MM.1S (cell line): ENCODE measurements around the gene MOB3B.

Source experiments
- DNase-seq: peaks from one replicate; pipeline ENCODE4 v3.0.0-alpha.2; 2015
- H2AFZ ChIP-seq: fragments of 300-600 bp; sonication (generic); 2 replicates; pipeline ENCODE4 v1.6.0; 2016; ENCODE audit warnings: antibody characterized with exemption, low read length
- H3F3A ChIP-seq: fragments of 300-600 bp; sonication (generic); 2 replicates; pipeline ENCODE4 v1.6.1; 2016; ENCODE audit warnings: mild to moderate bottlenecking, antibody characterized with exemption, low read length, moderate library complexity, mixed read lengths; ENCODE audit not compliant: insufficient read depth
- H3K27ac ChIP-seq: fragments of 300-600 bp; sonication (generic); 2 replicates; pipeline ENCODE4 v1.5.1; 2016; ENCODE audit warnings: mild to moderate bottlenecking, low read length
- H3K27me3 ChIP-seq: fragments of 300-600 bp; sonication (generic); replicated peaks from 2 replicates; pipeline ENCODE4 v1.6.0; 2016; ENCODE audit warnings: low read length; ENCODE audit not compliant: insufficient read depth
- H3K36me3 ChIP-seq: fragments of 300-600 bp; sonication (generic); replicated peaks from 2 replicates; pipeline ENCODE4 v1.6.1; 2016; ENCODE audit warnings: mild to moderate bottlenecking, low read length, mixed read lengths; ENCODE audit not compliant: insufficient read depth
- H3K4me1 ChIP-seq: fragments of 300-600 bp; sonication (generic); 2 replicates; pipeline ENCODE4 v1.6.1; 2016; ENCODE audit warnings: low read length, mixed read lengths
- H3K4me2 ChIP-seq: fragments of 300-600 bp; sonication (generic); 2 replicates; pipeline ENCODE4 v1.6.0; 2016; ENCODE audit warnings: low read depth, low read length
- H3K4me3 ChIP-seq: fragments of 300-600 bp; sonication (generic); 2 replicates; pipeline ENCODE4 v1.5.1; 2016; ENCODE audit warnings: low read length, mixed read lengths
- H3K79me2 ChIP-seq: fragments of 300-600 bp; sonication (generic); 2 replicates; pipeline ENCODE4 v1.6.1; 2016; ENCODE audit warnings: mixed run types, low read length, mixed read lengths
- H3K9ac ChIP-seq: fragments of 300-600 bp; sonication (generic); 2 replicates; pipeline ENCODE4 v1.6.1; 2016; ENCODE audit warnings: low read length, mixed read lengths
- H3K9me2 ChIP-seq: fragments of 300-600 bp; sonication (generic); replicated peaks from 2 replicates; pipeline ENCODE4 v1.6.1; 2016; ENCODE audit warnings: mild to moderate bottlenecking, low read length, mixed read lengths; ENCODE audit not compliant: insufficient read depth
- H3K9me3 ChIP-seq: fragments of 300-600 bp; sonication (generic); replicated peaks from 2 replicates; pipeline ENCODE4 v1.6.1; 2016; ENCODE audit warnings: mild to moderate bottlenecking, low read length, mixed read lengths; ENCODE audit not compliant: insufficient read depth
- H4K20me1 ChIP-seq: fragments of 300-600 bp; sonication (generic); 2 replicates; pipeline ENCODE4 v1.6.1; 2016; ENCODE audit warnings: mild to moderate bottlenecking, low read length, moderate library complexity, mixed read lengths; ENCODE audit not compliant: insufficient read depth
- EZH2 ChIP-seq: fragments of 300-600 bp; sonication (generic); optimal IDR thresholded peaks from 2 replicates; pipeline ENCODE3; 2017; ENCODE audit warnings: low read depth, mild to moderate bottlenecking, antibody characterized with exemption, low read length, mixed read lengths
- EZH2phosphoT487 ChIP-seq: fragments of 300-600 bp; sonication (generic); IDR thresholded peaks from 2 replicates; pipeline ENCODE4 v1.6.1; 2018; ENCODE audit warnings: antibody characterized with exemption, low read length
- TF ChIP-seq, protein P1 (sequence below): fragments of 300-600 bp; sonication (generic); IDR thresholded peaks from 2 replicates; pipeline ENCODE4 v1.5.1; 2016; ENCODE audit warnings: antibody characterized with exemption, low read length, mixed read lengths

The MOB3B gene

DNA sequence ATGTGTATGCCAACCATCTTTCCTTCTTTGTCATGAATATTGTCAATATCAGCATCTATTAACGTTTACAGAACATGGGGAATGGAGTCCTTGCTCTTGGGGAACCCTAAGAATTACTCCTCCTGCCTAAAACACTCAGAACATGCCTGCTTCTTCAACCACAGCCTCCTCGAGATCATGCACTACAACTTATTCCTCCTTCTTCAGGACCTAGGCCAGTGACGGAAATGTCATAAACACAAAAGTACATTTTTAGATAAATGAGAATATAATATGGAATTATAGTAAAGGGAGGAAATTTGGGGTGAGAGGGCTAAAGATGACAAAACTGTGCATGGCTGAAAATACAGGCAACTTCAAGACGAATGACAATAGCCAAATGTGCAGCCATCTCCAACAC is 8.6 kb downstream of the MOB3B start:
- TF ChIP-seq, protein P1, sequence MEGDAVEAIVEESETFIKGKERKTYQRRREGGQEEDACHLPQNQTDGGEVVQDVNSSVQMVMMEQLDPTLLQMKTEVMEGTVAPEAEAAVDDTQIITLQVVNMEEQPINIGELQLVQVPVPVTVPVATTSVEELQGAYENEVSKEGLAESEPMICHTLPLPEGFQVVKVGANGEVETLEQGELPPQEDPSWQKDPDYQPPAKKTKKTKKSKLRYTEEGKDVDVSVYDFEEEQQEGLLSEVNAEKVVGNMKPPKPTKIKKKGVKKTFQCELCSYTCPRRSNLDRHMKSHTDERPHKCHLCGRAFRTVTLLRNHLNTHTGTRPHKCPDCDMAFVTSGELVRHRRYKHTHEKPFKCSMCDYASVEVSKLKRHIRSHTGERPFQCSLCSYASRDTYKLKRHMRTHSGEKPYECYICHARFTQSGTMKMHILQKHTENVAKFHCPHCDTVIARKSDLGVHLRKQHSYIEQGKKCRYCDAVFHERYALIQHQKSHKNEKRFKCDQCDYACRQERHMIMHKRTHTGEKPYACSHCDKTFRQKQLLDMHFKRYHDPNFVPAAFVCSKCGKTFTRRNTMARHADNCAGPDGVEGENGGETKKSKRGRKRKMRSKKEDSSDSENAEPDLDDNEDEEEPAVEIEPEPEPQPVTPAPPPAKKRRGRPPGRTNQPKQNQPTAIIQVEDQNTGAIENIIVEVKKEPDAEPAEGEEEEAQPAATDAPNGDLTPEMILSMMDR, result no peak
- no peak for TF ChIP-seq EZH2
- H3K36me3 ChIP-seq, result no peaks in the 10 kb centered on the region
- no peaks in the 10 kb centered on the region for H3K9me2 ChIP-seq
- no peak overlapping the region for H3K27ac ChIP-seq
- no peak overlapping the region for H3K9ac ChIP-seq
- no peaks in the 10 kb centered on the region for H3F3A ChIP-seq
- no peaks in the 10 kb centered on the region for H3K9me3 ChIP-seq
- no peak overlapping the region for H2AFZ ChIP-seq
- no peaks in the 10 kb centered on the region for H3K4me1 ChIP-seq
- no peak overlapping the region for H3K4me3 ChIP-seq
- H4K20me1 ChIP-seq, result no peaks in the 10 kb centered on the region
- no peak overlapping the region for H3K4me2 ChIP-seq
- no peak for DNase-seq
- H3K27me3 ChIP-seq, result no peaks in the 10 kb centered on the region
- H3K79me2 ChIP-seq, result no peaks in the 10 kb centered on the region

DNA sequence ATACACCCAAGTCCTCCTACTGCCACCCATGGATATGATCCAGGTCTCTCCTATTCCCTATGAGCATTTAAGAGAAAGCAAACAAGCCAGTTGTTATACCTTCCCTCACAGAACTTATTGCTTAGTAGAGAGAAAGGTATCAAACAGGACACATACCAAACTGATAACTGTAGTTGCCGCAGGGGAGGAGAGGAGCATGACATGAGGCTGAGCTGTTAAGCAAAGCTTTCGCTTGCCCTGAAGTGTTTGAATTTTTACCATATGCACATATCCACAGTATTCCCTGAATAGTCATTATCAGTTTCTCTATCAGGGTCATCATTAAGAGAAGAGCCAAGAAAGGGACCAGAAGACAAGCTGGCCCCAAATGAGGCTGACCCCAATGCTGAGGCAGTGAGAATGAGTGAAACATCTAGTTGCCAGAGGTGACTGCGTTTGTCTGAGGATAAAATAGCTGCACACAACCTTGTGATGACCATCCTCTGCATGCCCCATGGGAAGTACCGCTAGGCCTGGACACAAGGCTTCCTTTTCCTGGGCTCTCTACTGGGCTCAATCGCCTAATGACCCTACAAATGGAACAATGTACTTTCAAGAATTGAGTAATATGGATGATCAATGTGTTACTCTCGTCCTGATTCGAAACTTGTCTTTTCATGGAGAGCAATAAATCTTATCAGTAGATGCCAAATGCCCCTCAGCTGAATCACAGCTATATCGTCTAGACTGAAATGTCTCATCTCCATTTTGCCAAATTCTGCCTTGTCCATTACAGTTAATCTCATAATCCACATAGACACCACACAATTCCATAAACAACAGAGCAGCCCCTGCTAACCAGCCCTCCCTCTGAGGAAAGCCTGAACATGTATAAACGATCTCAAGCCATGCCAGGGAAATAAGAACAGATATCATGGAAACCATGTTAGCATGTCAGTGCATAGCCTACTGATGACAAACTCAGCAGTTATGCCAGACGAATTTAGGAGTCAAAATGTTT is 9.8 kb downstream of the MOB3B start:
- Histone ChIP-seq H3F3A (no peaks in the 10 kb centered on the region), H3K27me3 (no peaks in the 10 kb centered on the region), H3K36me3 (no peaks in the 10 kb centered on the region), H3K4me1 (no peaks in the 10 kb centered on the region), H4K20me1 (no peaks in the 10 kb centered on the region), H3K27ac (no peak overlapping the region), H2AFZ (no peak overlapping the region), H3K9me2 (no peaks in the 10 kb centered on the region), H3K4me3 (no peak overlapping the region), H3K79me2 (no peaks in the 10 kb centered on the region), H3K9ac (no peak overlapping the region), H3K9me3 (no peaks in the 10 kb centered on the region), H3K4me2 (no peak overlapping the region)
- no peak for TF ChIP-seq EZH2
- no peak for TF ChIP-seq EZH2phosphoT487
- TF ChIP-seq, protein P1, result no peak
- no peak for DNase-seq

DNA sequence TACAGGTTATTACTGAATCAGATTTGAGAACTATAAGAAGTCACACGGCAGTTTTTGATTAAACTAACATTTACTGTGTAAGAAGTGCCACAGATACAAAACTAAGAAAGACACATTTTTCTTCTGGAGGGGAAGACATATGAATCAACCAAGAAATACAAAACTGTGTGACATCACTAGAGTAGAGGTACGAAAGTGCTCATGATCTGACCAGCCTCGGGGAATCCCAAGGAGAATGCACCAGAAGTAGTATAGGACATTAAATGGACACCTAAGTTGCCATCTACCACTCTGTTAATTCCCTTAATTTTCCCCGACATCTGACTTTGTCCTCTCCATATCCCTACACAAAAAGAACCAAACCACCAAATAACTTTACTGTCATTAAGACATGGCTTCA is 10.8 kb downstream of the MOB3B start:
- H3K4me1 ChIP-seq, result no peaks in the 10 kb centered on the region
- no peaks in the 10 kb centered on the region for H3K9me2 ChIP-seq
- no peaks in the 10 kb centered on the region for H4K20me1 ChIP-seq
- no peak overlapping the region for H3K27ac ChIP-seq
- no peaks in the 10 kb centered on the region for H3K36me3 ChIP-seq
- no peak overlapping the region for H3K4me3 ChIP-seq
- H3K4me2 ChIP-seq, result no peak overlapping the region
- H3K9ac ChIP-seq, result no peak overlapping the region
- no peaks in the 10 kb centered on the region for H3K27me3 ChIP-seq
- no peaks in the 10 kb centered on the region for H3F3A ChIP-seq
- no peak for TF ChIP-seq EZH2
- TF ChIP-seq, protein P1, result no peak
- TF ChIP-seq EZH2phosphoT487, result no peak
- no peak for DNase-seq
- H3K79me2 ChIP-seq, result no peaks in the 10 kb centered on the region
- no peak overlapping the region for H2AFZ ChIP-seq
- H3K9me3 ChIP-seq, result no peaks in the 10 kb centered on the region
